ENCODE data around the gene MROH9.

Gene MROH9

DNA sequence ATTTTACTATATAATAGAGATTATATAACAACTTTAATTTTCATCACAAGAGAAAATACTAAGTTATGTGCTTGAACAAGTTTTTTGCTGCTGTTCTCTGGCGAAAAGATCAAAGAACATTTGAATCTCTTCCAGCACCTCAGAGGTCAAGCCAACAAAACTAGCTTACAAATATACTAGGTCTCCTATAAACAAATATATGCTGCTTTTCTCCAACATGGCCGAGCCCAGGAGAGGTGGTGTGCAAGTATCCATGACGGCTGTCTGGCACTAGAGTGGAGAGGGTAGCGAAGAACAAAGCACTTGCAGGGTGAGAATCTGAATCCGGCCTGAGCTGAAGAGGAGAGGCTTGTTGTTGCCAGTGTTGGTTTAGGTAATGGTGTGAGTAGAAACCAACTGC lies 147.9 kb downstream of the MROH9 start:
- no peaks in the 10 kb centered on the region for H4K20me1 ChIP-seq (ENCODE audit: insufficient read depth, low read length)
- H3K36me3 ChIP-seq (ENCODE audit: insufficient read depth, low read length): no peaks in the 10 kb centered on the region
- no peak for TF ChIP-seq EZH2 (IDR thresholded peaks at IDR 0.05; ENCODE audit: borderline replicate concordance, low read depth, low read length, severe bottlenecking)
- TF ChIP-seq, protein P1, sequence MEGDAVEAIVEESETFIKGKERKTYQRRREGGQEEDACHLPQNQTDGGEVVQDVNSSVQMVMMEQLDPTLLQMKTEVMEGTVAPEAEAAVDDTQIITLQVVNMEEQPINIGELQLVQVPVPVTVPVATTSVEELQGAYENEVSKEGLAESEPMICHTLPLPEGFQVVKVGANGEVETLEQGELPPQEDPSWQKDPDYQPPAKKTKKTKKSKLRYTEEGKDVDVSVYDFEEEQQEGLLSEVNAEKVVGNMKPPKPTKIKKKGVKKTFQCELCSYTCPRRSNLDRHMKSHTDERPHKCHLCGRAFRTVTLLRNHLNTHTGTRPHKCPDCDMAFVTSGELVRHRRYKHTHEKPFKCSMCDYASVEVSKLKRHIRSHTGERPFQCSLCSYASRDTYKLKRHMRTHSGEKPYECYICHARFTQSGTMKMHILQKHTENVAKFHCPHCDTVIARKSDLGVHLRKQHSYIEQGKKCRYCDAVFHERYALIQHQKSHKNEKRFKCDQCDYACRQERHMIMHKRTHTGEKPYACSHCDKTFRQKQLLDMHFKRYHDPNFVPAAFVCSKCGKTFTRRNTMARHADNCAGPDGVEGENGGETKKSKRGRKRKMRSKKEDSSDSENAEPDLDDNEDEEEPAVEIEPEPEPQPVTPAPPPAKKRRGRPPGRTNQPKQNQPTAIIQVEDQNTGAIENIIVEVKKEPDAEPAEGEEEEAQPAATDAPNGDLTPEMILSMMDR (IDR thresholded peaks at IDR 0.05; ENCODE audit: borderline replicate concordance, extremely low read depth, low read length, poor library complexity, severe bottlenecking): no peak
- H3K27ac ChIP-seq (ENCODE audit: low read length): no peak overlapping the region
- no peaks in the 10 kb centered on the region for H3K4me1 ChIP-seq (ENCODE audit: insufficient read depth, low read length)
- H3K4me3 ChIP-seq (ENCODE audit: low read depth in 1 of 2, low read length in 2 of 2): no peak overlapping the region
- DNase-seq (no peak), ATAC-seq (ENCODE audit: insufficient read depth, low read depth) (no peak)
- H3K4me2 ChIP-seq (ENCODE audit: insufficient read depth, low read length): no peak overlapping the region
- H3K27me3 ChIP-seq (ENCODE audit: insufficient read depth, low read length, poor library complexity): no peaks in the 10 kb centered on the region
- no peak overlapping the region for H2AFZ ChIP-seq (ENCODE audit: low read depth, low read length)
- no peaks in the 10 kb centered on the region for H3K9me3 ChIP-seq (ENCODE audit: insufficient read depth, low read length, severe bottlenecking)
- no peak overlapping the region for H3K9ac ChIP-seq (ENCODE audit: low read depth, low read length)
- H3K79me2 ChIP-seq (ENCODE audit: insufficient read depth, low read length): no peaks in the 10 kb centered on the region

DNA sequence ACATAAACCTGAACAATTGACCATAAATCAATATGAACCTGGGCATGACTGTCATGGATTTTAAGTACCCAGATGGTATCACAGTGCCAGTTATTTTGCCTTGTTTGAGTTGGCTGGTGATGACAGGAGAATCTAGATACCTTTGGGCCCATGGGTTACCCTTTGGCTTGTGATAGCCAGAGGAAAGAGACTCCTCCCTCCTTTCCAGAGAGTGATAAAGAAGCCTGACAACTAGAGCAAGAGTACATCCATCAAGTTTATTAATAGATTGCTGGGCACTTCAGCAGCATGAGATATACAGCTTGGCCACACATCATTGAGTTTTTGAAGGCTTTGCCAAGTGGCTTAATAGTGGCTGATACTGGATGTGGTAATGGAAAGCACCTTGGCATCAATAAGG lies 148.8 kb downstream of the MROH9 start:
- Histone ChIP-seq H3K36me3 (ENCODE audit: insufficient read depth, low read length) (no peaks in the 10 kb centered on the region), H3K4me2 (ENCODE audit: insufficient read depth, low read length) (no peak overlapping the region), H3K4me1 (ENCODE audit: insufficient read depth, low read length) (no peaks in the 10 kb centered on the region), H3K4me3 (ENCODE audit: low read depth in 1 of 2, low read length in 2 of 2) (no peak overlapping the region), H3K27me3 (ENCODE audit: insufficient read depth, low read length, poor library complexity) (no peaks in the 10 kb centered on the region), H3K9ac (ENCODE audit: low read depth, low read length) (no peak overlapping the region), H3K79me2 (ENCODE audit: insufficient read depth, low read length) (no peaks in the 10 kb centered on the region), H3K9me3 (ENCODE audit: insufficient read depth, low read length, severe bottlenecking) (no peaks in the 10 kb centered on the region), H3K27ac (ENCODE audit: low read length) (no peak overlapping the region), H4K20me1 (ENCODE audit: insufficient read depth, low read length) (no peaks in the 10 kb centered on the region), H2AFZ (ENCODE audit: low read depth, low read length) (no peak overlapping the region)
- DNase-seq (no peak), ATAC-seq (ENCODE audit: insufficient read depth, low read depth) (no peak)
- TF ChIP-seq EZH2 (IDR thresholded peaks at IDR 0.05; ENCODE audit: borderline replicate concordance, low read depth, low read length, severe bottlenecking): no peak
- TF ChIP-seq, protein P1 (IDR thresholded peaks at IDR 0.05; ENCODE audit: borderline replicate concordance, extremely low read depth, low read length, poor library complexity, severe bottlenecking): no peak

DNA sequence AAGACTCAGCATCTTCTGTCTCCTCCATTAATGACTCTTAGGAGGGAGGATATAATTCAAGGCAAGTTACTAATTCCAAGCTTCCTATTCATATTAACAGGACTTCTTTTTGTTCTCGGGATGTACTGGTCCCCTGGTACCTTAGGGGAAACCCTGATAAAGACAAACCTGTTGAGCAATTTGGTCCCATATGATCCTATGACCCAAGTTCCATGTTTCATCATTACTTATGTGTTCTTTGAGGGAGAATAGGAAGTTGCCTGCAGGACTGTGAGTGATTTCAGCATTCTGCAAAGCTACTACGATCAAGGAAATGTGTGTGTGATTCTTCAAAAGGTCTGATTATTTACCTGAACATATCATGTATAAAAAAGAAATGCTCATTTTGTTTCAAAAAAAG lies 149.5 kb downstream of the MROH9 start:
- H3K79me2 ChIP-seq (ENCODE audit: insufficient read depth, low read length): no peaks in the 10 kb centered on the region
- H3K4me2 ChIP-seq (ENCODE audit: insufficient read depth, low read length): no peak overlapping the region
- H3K27ac ChIP-seq (ENCODE audit: low read length): no peak overlapping the region
- no peaks in the 10 kb centered on the region for H3K4me1 ChIP-seq (ENCODE audit: insufficient read depth, low read length)
- H3K27me3 ChIP-seq (ENCODE audit: insufficient read depth, low read length, poor library complexity): no peaks in the 10 kb centered on the region
- H3K9ac ChIP-seq (ENCODE audit: low read depth, low read length): no peak overlapping the region
- ATAC-seq (ENCODE audit: insufficient read depth, low read depth): no peak
- no peaks in the 10 kb centered on the region for H4K20me1 ChIP-seq (ENCODE audit: insufficient read depth, low read length)
- DNase-seq: no peak
- H2AFZ ChIP-seq (ENCODE audit: low read depth, low read length): no peak overlapping the region
- no peaks in the 10 kb centered on the region for H3K9me3 ChIP-seq (ENCODE audit: insufficient read depth, low read length, severe bottlenecking)
- no peaks in the 10 kb centered on the region for H3K36me3 ChIP-seq (ENCODE audit: insufficient read depth, low read length)
- no peak overlapping the region for H3K4me3 ChIP-seq (ENCODE audit: low read depth in 1 of 2, low read length in 2 of 2)
- no peak for TF ChIP-seq EZH2 (IDR thresholded peaks at IDR 0.05; ENCODE audit: borderline replicate concordance, low read depth, low read length, severe bottlenecking)
- TF ChIP-seq, protein P1 (IDR thresholded peaks at IDR 0.05; ENCODE audit: borderline replicate concordance, extremely low read depth, low read length, poor library complexity, severe bottlenecking): no peak

DNA sequence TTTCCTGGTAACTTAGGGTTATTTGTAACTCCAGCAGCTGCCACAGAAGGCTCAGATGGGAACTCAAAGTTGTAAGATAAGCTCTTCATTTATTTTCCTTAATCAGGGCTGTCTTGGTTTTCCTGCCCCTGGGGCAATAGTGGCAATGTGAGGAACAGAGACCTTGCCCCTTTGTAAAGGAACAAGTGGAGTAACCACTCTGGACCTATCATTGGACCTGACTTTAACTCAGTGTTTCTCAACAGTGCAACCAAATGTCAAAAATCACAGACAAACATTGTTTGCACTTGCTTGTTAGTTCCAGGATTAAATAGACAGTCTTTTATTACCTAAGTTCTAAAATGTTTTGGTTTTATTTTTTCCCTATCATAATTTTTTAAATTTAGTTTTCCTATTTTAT lies 152.6 kb downstream of the MROH9 start:
- Histone ChIP-seq H3K4me2 (ENCODE audit: insufficient read depth, low read length) (no peak overlapping the region), H3K9ac (ENCODE audit: low read depth, low read length) (no peak overlapping the region), H3K4me3 (ENCODE audit: low read depth in 1 of 2, low read length in 2 of 2) (no peak overlapping the region), H3K4me1 (ENCODE audit: insufficient read depth, low read length) (no peaks in the 10 kb centered on the region), H3K36me3 (ENCODE audit: insufficient read depth, low read length) (no peaks in the 10 kb centered on the region), H3K27me3 (ENCODE audit: insufficient read depth, low read length, poor library complexity) (no peaks in the 10 kb centered on the region), H2AFZ (ENCODE audit: low read depth, low read length) (no peak overlapping the region), H4K20me1 (ENCODE audit: insufficient read depth, low read length) (no peaks in the 10 kb centered on the region), H3K9me3 (ENCODE audit: insufficient read depth, low read length, severe bottlenecking) (no peaks in the 10 kb centered on the region), H3K79me2 (ENCODE audit: insufficient read depth, low read length) (no peaks in the 10 kb centered on the region), H3K27ac (ENCODE audit: low read length) (no peak overlapping the region)
- TF ChIP-seq, protein P1 (IDR thresholded peaks at IDR 0.05; ENCODE audit: borderline replicate concordance, extremely low read depth, low read length, poor library complexity, severe bottlenecking): no peak
- no peak for TF ChIP-seq EZH2 (IDR thresholded peaks at IDR 0.05; ENCODE audit: borderline replicate concordance, low read depth, low read length, severe bottlenecking)
- no peak for ATAC-seq (ENCODE audit: insufficient read depth, low read depth)
- DNase-seq: no peak

Measured in DND-41 (cell line).